NT2/D1 (cell line): ENCODE measurements around the gene MSL3.

ENCODE experiments used
- YY1 ChIP-seq: IDR thresholded peaks from 2 replicates; pipeline ENCODE4 v1.6.1; 2011; ENCODE audit not compliant: insufficient read length, insufficient read depth
- ZNF274 ChIP-seq: IDR thresholded peaks from 2 replicates; pipeline ENCODE4 v1.6.1; 2011; ENCODE audit warnings: mild to moderate bottlenecking, low read depth, low read length

- TF ChIP-seq YY1 = no peak
- TF ChIP-seq ZNF274 = no peak
These were observed 4.4 kb upstream of the MSL3 start for GRCh38 chrX:11753668-11754067.
